ENCODE data around the gene CHRNB2.

Gene CHRNB2

GRCh38 chr1:154626456-154627256 lies 59.1 kb downstream of the CHRNB2 start:
- H3K4me3 Mint-ChIP-seq, result peak overlapping the region; percentile 96 to 100
- DNase-seq (no peak), ATAC-seq (peak; percentile 70)
- peaks cover 59% of the 10 kb centered on the region for H3K4me1 Mint-ChIP-seq
- H3K27ac Mint-ChIP-seq, result peak overlapping the region; percentile 99 to 100
- H3K27me3 Mint-ChIP-seq, result no peaks in the 10 kb centered on the region
- peaks cover 14 to 15% of the 10 kb centered on the region in 2 donors for H3K9me3 Mint-ChIP-seq

GRCh38 chr1:154627257-154628120 lies 59.9 kb downstream of the CHRNB2 start:
- peak; percentile 80 for ATAC-seq

GRCh38 chr1:154628121-154628405 lies 60.5 kb downstream of the CHRNB2 start:
- no peak for DNase-seq
- ATAC-seq, result peak; percentile 36
- H3K4me1 Mint-ChIP-seq, result peaks cover 45% of the 10 kb centered on the region
- H3K4me3 Mint-ChIP-seq, result peak overlapping the region; percentile 96 to 100
- no peaks in the 10 kb centered on the region for H3K27me3 Mint-ChIP-seq
- H3K27ac Mint-ChIP-seq, result peak overlapping the region; percentile 99 to 100
- peaks cover 14 to 15% of the 10 kb centered on the region in 2 donors for H3K9me3 Mint-ChIP-seq

More at GRCh38 chr1:154627257-154628120, 59.9 kb downstream of the CHRNB2 start:
- H3K4me1 Mint-ChIP-seq, result peaks cover 51% of the 10 kb centered on the region
- peak overlapping the region; percentile 99 to 100 for H3K27ac Mint-ChIP-seq
- peaks cover 14 to 15% of the 10 kb centered on the region in 2 donors for H3K9me3 Mint-ChIP-seq
- peak overlapping the region; percentile 96 to 100 for H3K4me3 Mint-ChIP-seq
- H3K27me3 Mint-ChIP-seq, result no peaks in the 10 kb centered on the region
- peak; percentile 87 to 90 for DNase-seq

- Mint-ChIP-seq H3K27me3 (no peaks in the 10 kb centered on the region), H3K27ac (peak overlapping the region in 1 of 2 donors; percentile 100), H3K4me1 (peaks cover 34% of the 10 kb centered on the region), H3K4me3 (peak overlapping the region in 1 of 2 donors; percentile 96), H3K9me3 (peaks cover 14 to 15% of the 10 kb centered on the region in 2 donors)
- DNase-seq, result no peak
- no peak for ATAC-seq
These were observed 61.6 kb downstream of the CHRNB2 start for GRCh38 chr1:154629061-154629674.

Measured in stimulated activated naive CD8-positive, alpha-beta T cell treated with anti-CD3 and anti-CD28 coated beads, Interleukin-15, amount 100 ng/mL, for 72 hours (primary cell).